Endothelial cell of umbilical vein (primary cell): Measurements from ENCODE around the gene CCDC57. TPM values are rescaled to one million over a fixed set of nuclear protein-coding genes. Genes with fewer than 3 reads are reported as not detected.

Experiments
- BruUV-seq: library from RNA; stranded (reverse); fragments of 400-500 nt; replicated peaks from 2 replicates; lab custom pipeline; 2021; lab: Mats Ljungman, UMichigan
- CTCF ChIA-PET: fragments of 300-600, 350-600 bp; sonication (Branson Sonifier 250); formaldehyde crosslinking; loops from one replicate; lab custom pipeline; 2021; ENCODE audit warnings: antibody characterized with exemption, inconsistent platforms; lab: Charles Lee
- POLR2A ChIA-PET: fragments of 300-600, 350-600 bp; sonication (Branson Sonifier 250); formaldehyde crosslinking; loops from one replicate; lab custom pipeline; 2021; ENCODE audit warnings: antibody characterized with exemption, inconsistent platforms; lab: Charles Lee
- DNase-seq: peaks from one replicate; pipeline ENCODE4 v3.0.0-alpha.2; 2011; ENCODE audit warnings: low read depth, low spot score
- FAIRE-seq: peaks from 2 replicates; lab custom pipeline; 2011; peaks lifted over from hg19 to GRCh38; lab: Jason Lieb, UNC
- H2AFZ ChIP-seq: 2 replicates; pipeline ENCODE4 v1.6.0; 2012; ENCODE audit warnings: low read depth, low read length, control low read depth, inconsistent platforms
- H3K27ac ChIP-seq: 2 replicates; pipeline ENCODE4 v1.5.1; 2011; ENCODE audit warnings: low read depth, mild to moderate bottlenecking, control low read depth, low read length, moderate library complexity; ENCODE audit not compliant: insufficient read depth
- H3K27me3 ChIP-seq, 2 experiments: 2 replicates each; pipeline versions ENCODE4 v1.6.0 to v1.6.1; 2011; ENCODE audit warnings: low read length in 2 of 2, mixed read lengths in 1 of 2; ENCODE audit not compliant: control insufficient read depth in 2 of 2, insufficient read depth in 2 of 2
- H3K36me3 ChIP-seq, 2 experiments: 2 replicates in 1 of 2; 3 replicates in 1 of 2; pipeline ENCODE4 v1.5.1; 2011; ENCODE audit warnings: low read length in 2 of 2, mild to moderate bottlenecking in 1 of 2, moderate library complexity in 1 of 2; ENCODE audit not compliant: control insufficient read depth in 2 of 2, insufficient read depth in 2 of 2; ENCODE audit errors: extremely low read depth in 1 of 2
- H3K4me1 ChIP-seq: 3 replicates; pipeline ENCODE4 v1.5.1; 2011; ENCODE audit warnings: mild to moderate bottlenecking, low read length; ENCODE audit not compliant: control insufficient read depth, insufficient read depth; ENCODE audit errors: extremely low read depth
- H3K4me2 ChIP-seq: 2 replicates; pipeline ENCODE4 v1.6.1; 2011; ENCODE audit warnings: low read length, control low read depth, mixed read lengths; ENCODE audit not compliant: insufficient read depth
- H3K4me3 ChIP-seq, 3 experiments: fragments of 200-600 bp in 1 of 3; sonication (generic), shearing (Covaris generic) in 1 of 3; replicated peaks in 1 of 3; 2 replicates each; pipeline ENCODE4 v1.5.1; 2011 to 2016; ENCODE audit warnings: control low read depth in 3 of 3, low read length in 3 of 3, mild to moderate bottlenecking in 2 of 3, inconsistent platforms in 1 of 3, low read depth in 1 of 3, moderate library complexity in 1 of 3; ENCODE audit not compliant: insufficient read depth in 1 of 3
- H3K79me2 ChIP-seq: 2 replicates; pipeline ENCODE4 v1.6.0; 2012; ENCODE audit warnings: low read length, inconsistent platforms; ENCODE audit not compliant: control insufficient read depth, insufficient read depth
- H3K9ac ChIP-seq: replicated peaks from 2 replicates; pipeline ENCODE3; 2011; ENCODE audit warnings: low read length, control low read depth; ENCODE audit not compliant: insufficient read depth; ENCODE audit errors: extremely low read depth
- H3K9me1 ChIP-seq: replicated peaks from 3 replicates; pipeline ENCODE4 v1.6.0; 2011; ENCODE audit warnings: mild to moderate bottlenecking, low read length; ENCODE audit not compliant: control insufficient read depth, insufficient read depth; ENCODE audit errors: extremely low read depth
- H3K9me3 ChIP-seq: replicated peaks from 2 replicates; pipeline ENCODE4 v1.5.1; 2012; ENCODE audit warnings: low read length, inconsistent platforms; ENCODE audit not compliant: control insufficient read depth, insufficient read depth
- H4K20me1 ChIP-seq: replicated peaks from 2 replicates; pipeline ENCODE3; 2011; ENCODE audit warnings: mild to moderate bottlenecking, low read length; ENCODE audit not compliant: control insufficient read depth, insufficient read depth; ENCODE audit errors: extremely low read depth
- EZH2 ChIP-seq: IDR thresholded peaks from 2 replicates; pipeline ENCODE4 v1.6.1; 2012; ENCODE audit warnings: borderline replicate concordance, low read depth, mild to moderate bottlenecking, moderate library complexity, low read length, inconsistent platforms; ENCODE audit not compliant: severe bottlenecking
- FOS ChIP-seq: IDR thresholded peaks from 2 replicates; pipeline ENCODE4 v1.6.1; 2011; ENCODE audit warnings: mild to moderate bottlenecking, low read length, moderate library complexity, borderline replicate concordance; ENCODE audit not compliant: insufficient read depth
- GATA2 ChIP-seq: IDR thresholded peaks from 2 replicates; pipeline ENCODE4 v1.7.0; 2011; ENCODE audit warnings: low read depth, mild to moderate bottlenecking, moderate library complexity, mixed read lengths, low read length; ENCODE audit not compliant: insufficient read length, insufficient read depth
- JUN ChIP-seq: IDR thresholded peaks from 2 replicates; pipeline ENCODE4 v1.6.1; 2011; ENCODE audit warnings: borderline replicate concordance, low read depth; ENCODE audit not compliant: insufficient read length, insufficient read depth
- MAX ChIP-seq: IDR thresholded peaks from 2 replicates; pipeline ENCODE4 v1.6.1; 2011; ENCODE audit not compliant: insufficient read depth, insufficient read length
- MYC ChIP-seq: IDR thresholded peaks from one replicate; pipeline ENCODE4 v1.6.1; 2011; ENCODE audit warnings: mild to moderate bottlenecking, low read depth, low read length
- POLR2A ChIP-seq: IDR thresholded peaks from 2 replicates; pipeline ENCODE4 v1.6.1; 2012; ENCODE audit warnings: low read depth, mild to moderate bottlenecking, control low read depth, low read length
- POLR2AphosphoS5 ChIP-seq: IDR thresholded peaks from 2 replicates; pipeline ENCODE4 v1.6.1; 2012; ENCODE audit warnings: low read depth, mild to moderate bottlenecking, control low read depth, low read length, moderate library complexity; ENCODE audit not compliant: insufficient read depth
- dilution Hi-C: fragments of 300-500 bp; cut with MboI; formaldehyde crosslinking; loops from one replicate; pipeline ENCODE4 v1.15.0; 2019; ENCODE audit warnings: low sequenced_read_pairs; ENCODE audit not compliant: extremely low pct_ligation_motif_present
- intact Hi-C: fragments of 100-400 bp; cut with micrococcal nuclease; formaldehyde crosslinking; loops from one replicate; pipeline ENCODE4 v1.10.0; 2022
- polyA plus RNA-seq, 4 experiments: library from polyadenylated mRNA; depleted of rRNA in 3 of 4; stranded (reverse) in 3 of 4; unstranded in 1 of 4; fragments of >200 nt; gene quantifications; 2 replicates each; pipeline versions ENCODE4 v1.2.1 to v1.2.3, GENCODE V29; 2011 to 2012; ENCODE audit warnings: missing spikeins in 1 of 4
- total RNA-seq: library from RNA; stranded (reverse); gene quantifications from 2 replicates; pipeline ENCODE4 v1.2.3, GENCODE V29; 2021
- TF ChIP-seq, protein P1 (sequence below), 2 donors: IDR thresholded peaks; 1 replicate in 1 of 2; 2 replicates in 1 of 2; pipeline ENCODE4 v1.5.1; 2011; ENCODE audit warnings: low read length in 2 of 2, mild to moderate bottlenecking in 2 of 2, moderate library complexity in 2 of 2, control low read depth in 1 of 2, inconsistent platforms in 1 of 2, low read depth in 1 of 2; ENCODE audit not compliant: insufficient read depth in 1 of 2; ENCODE audit errors: extremely low read depth in 1 of 2

The CCDC57 gene
- total and polyA plus RNA-seq, 2 donors (not counting 3 experiments of a cell fraction or from before 2014, with no cell fraction given) = 18.6 to 31.6 TPM

- BruUV-seq = no TSS peak
- no peaks in the 10 kb centered on the region for H3K36me3 ChIP-seq
- no peak overlapping the region for H2AFZ ChIP-seq
- TF ChIP-seq FOS = no peak
- no peak for TF ChIP-seq EZH2
- TF ChIP-seq MYC = no peak
- TF ChIP-seq MAX = no peak
- TF ChIP-seq POLR2A = no peak
- no peak overlapping the region for H3K27ac ChIP-seq
- intact Hi-C loops (no loop called here), dilution Hi-C loops (no loop called here)
- H3K4me1 ChIP-seq = no peaks in the 10 kb centered on the region
- POLR2A ChIA-PET = no interaction called here
- FAIRE-seq (no peak), DNase-seq (no peak)
- no peaks in the 10 kb centered on the region for H3K9me3 ChIP-seq
- H4K20me1 ChIP-seq = no peaks in the 10 kb centered on the region
- H3K4me3 ChIP-seq = no peak overlapping the region
- H3K9me1 ChIP-seq = no peaks in the 10 kb centered on the region
- CTCF ChIA-PET = no interaction called here
- no peak overlapping the region for H3K4me2 ChIP-seq
- H3K9ac ChIP-seq = no peak overlapping the region
- H3K79me2 ChIP-seq = no peaks in the 10 kb centered on the region
- H3K27me3 ChIP-seq = no peaks in the 10 kb centered on the region
These were observed 64.6 kb downstream of the CCDC57 start for GRCh38 chr17:82148011-82148410.

- Histone ChIP-seq H4K20me1 (no peaks in the 10 kb centered on the region), H3K4me1 (no peaks in the 10 kb centered on the region), H3K27me3 (no peaks in the 10 kb centered on the region), H3K4me3 (no peak overlapping the region), H3K9me3 (no peaks in the 10 kb centered on the region), H3K36me3 (no peaks in the 10 kb centered on the region), H3K4me2 (no peak overlapping the region), H3K27ac (no peak overlapping the region), H2AFZ (no peak overlapping the region), H3K9me1 (no peaks in the 10 kb centered on the region), H3K9ac (no peak overlapping the region), H3K79me2 (no peaks in the 10 kb centered on the region)
- no TSS peak for BruUV-seq
- ChIA-PET POLR2A (no interaction called here), CTCF (interaction anchor here (2.1 kb wide), 1 partner anchor 116 kb away, joined by 7 read pairs; no protein-coding TSS in a partner anchor)
- intact Hi-C loops (no loop called here), dilution Hi-C loops (no loop called here)
- DNase-seq (no peak), FAIRE-seq (no peak)
- no peak for TF ChIP-seq MYC
- no peak for TF ChIP-seq POLR2A
- no peak for TF ChIP-seq FOS
- no peak for TF ChIP-seq POLR2AphosphoS5
- TF ChIP-seq EZH2 = no peak
- TF ChIP-seq JUN = no peak
- TF ChIP-seq, protein P1, sequence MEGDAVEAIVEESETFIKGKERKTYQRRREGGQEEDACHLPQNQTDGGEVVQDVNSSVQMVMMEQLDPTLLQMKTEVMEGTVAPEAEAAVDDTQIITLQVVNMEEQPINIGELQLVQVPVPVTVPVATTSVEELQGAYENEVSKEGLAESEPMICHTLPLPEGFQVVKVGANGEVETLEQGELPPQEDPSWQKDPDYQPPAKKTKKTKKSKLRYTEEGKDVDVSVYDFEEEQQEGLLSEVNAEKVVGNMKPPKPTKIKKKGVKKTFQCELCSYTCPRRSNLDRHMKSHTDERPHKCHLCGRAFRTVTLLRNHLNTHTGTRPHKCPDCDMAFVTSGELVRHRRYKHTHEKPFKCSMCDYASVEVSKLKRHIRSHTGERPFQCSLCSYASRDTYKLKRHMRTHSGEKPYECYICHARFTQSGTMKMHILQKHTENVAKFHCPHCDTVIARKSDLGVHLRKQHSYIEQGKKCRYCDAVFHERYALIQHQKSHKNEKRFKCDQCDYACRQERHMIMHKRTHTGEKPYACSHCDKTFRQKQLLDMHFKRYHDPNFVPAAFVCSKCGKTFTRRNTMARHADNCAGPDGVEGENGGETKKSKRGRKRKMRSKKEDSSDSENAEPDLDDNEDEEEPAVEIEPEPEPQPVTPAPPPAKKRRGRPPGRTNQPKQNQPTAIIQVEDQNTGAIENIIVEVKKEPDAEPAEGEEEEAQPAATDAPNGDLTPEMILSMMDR (IDR thresholded peaks at IDR 0.05; ENCODE audit: extremely low read depth in 1 of 2, insufficient read depth in 1 of 2, low read depth in 1 of 2, low read length in 2 of 2) = no peak
- TF ChIP-seq GATA2 = no peak
These were observed 65.7 kb downstream of the CCDC57 start for GRCh38 chr17:82146663-82147654.
